Adrenal gland (tissue), 12 donors: ENCODE measurements around the gene REEP1. TPM values are rescaled to one million over a fixed set of nuclear protein-coding genes. Genes with fewer than 3 reads are reported as not detected.
"Not testable (repeated sequence)": the region's sequence is repeated elsewhere in the genome, so short reads cannot be mapped to it uniquely, and the experiment has no call there.

Source experiments
- DNase-seq, 7 donors: peaks; one replicate each; pipeline ENCODE4 v3.0.0-alpha.2; 2019 to 2020
- H3K27ac ChIP-seq, 5 donors: fragments of 200-600 bp; sonication (generic) in 4 of 5; 1 replicate in 3 of 5; 2 replicates in 2 of 5; pipeline versions ENCODE4 v1.5.1 to v1.8.0; 2016 to 2020; ENCODE audit warnings: mild to moderate bottlenecking in 1 of 5
- H3K27me3 ChIP-seq: fragments of 200-600 bp; 2 replicates; pipeline ENCODE4 v1.8.0; 2021
- H3K36me3 ChIP-seq, 2 donors: fragments of 200-600 bp; replicated peaks in 1 of 2; 1 replicate in 1 of 2; 2 replicates in 1 of 2; pipeline versions ENCODE4 v1.5.1 to v1.8.0; 2018 to 2022
- H3K4me1 ChIP-seq, 2 donors: fragments of 200-600 bp; replicated peaks in 1 of 2; 1 replicate in 1 of 2; 2 replicates in 1 of 2; pipeline versions ENCODE4 v1.5.1 to v1.8.0; 2018 to 2021
- H3K4me3 ChIP-seq, 4 donors: fragments of 200-600 bp; sonication (generic) in 3 of 4; one replicate each; pipeline ENCODE4 v1.5.1; 2016 to 2018
- H3K9me3 ChIP-seq, 3 donors: fragments of 200-600 bp; sonication (generic) in 1 of 3; replicated peaks in 1 of 3; 1 replicate in 2 of 3; 2 replicates in 1 of 3; pipeline versions ENCODE4 v1.5.1 to v1.8.0; 2016 to 2021
- POLR2A ChIP-seq, 2 donors: fragments of 450-650 bp; IDR thresholded peaks; one replicate each; pipeline ENCODE4 v1.6.1; 2017; ENCODE audit warnings: antibody characterized with exemption in 2 of 2, mild to moderate bottlenecking in 2 of 2, moderate library complexity in 1 of 2
- WGBS, 4 donors: extraction: QIAGEN DNeasy Blood & Tissue Kit in 2 of 4; methylation state at CpG; one replicate each; pipeline versions ENCODE4 v1.1.5 to v1.1.7; 2013 to 2017; 5-methylcytosine and 5-hydroxymethylcytosine counted together
- intact Hi-C, 2 donors: fragments of 100-400 bp; cut with DNase I; formaldehyde crosslinking; loops; one replicate each; pipeline versions ENCODE4 v1.14.1 to v1.15.0; 2022 to 2023
- polyA plus RNA-seq, 3 donors: library from polyadenylated mRNA; stranded (reverse); fragments of 200-250 nt in 2 of 3; fragments of 350-450 nt in 1 of 3; fragmentation: Illumina TruSeq in 1 of 3; extraction: RNeasy Lipid Tissue Mini Kit (QIAGEN cat#74804) in 1 of 3; gene quantifications; one replicate each; pipeline ENCODE4 v1.2.3, GENCODE V29; 2013 to 2014
- total RNA-seq, 9 donors: library from RNA; depleted of rRNA in 4 of 9; stranded (reverse); fragments of >200 nt in 4 of 9; fragments of 120-200 nt in 1 of 9; fragmentation: NEBNext Ultra II Directional in 1 of 9; extraction: Animal tissue kit (Norgen Biotek cat#: 25700) in 1 of 9; gene quantifications; one replicate each; pipeline versions ENCODE4 v1.1.0 to v1.2.4, GENCODE V29; 2013 to 2023
- TF ChIP-seq, protein P1 (sequence below), 6 experiments: fragments of 450-650 bp in 4 of 6; fragments of 200-600 bp in 2 of 6; sonication (generic) in 1 of 6; IDR thresholded peaks; 1 replicate in 5 of 6; 2 replicates in 1 of 6; pipeline versions ENCODE4 v1.5.1 to v1.8.0; 2016 to 2021; ENCODE audit warnings: antibody characterized with exemption in 6 of 6, mild to moderate bottlenecking in 2 of 6, moderate library complexity in 1 of 6
- donor health status: healthy with polysubstance abuse.
- donor health status: Bipolar disorder and iron deficiency.
- donor health status: DM: yes; HTN: yes; CAD: no.
- donor health status: DM: no; HTN: no; CAD: no.
- donor health status: DM: no; HTN: no; CAD: no.
- donor health status: DM: yes; HTN: yes; CAD: no.

The REEP1 gene
- total and polyA plus RNA-seq, 12 donors, result 0.36 to 9.3 (median 3.1) TPM

DNA sequence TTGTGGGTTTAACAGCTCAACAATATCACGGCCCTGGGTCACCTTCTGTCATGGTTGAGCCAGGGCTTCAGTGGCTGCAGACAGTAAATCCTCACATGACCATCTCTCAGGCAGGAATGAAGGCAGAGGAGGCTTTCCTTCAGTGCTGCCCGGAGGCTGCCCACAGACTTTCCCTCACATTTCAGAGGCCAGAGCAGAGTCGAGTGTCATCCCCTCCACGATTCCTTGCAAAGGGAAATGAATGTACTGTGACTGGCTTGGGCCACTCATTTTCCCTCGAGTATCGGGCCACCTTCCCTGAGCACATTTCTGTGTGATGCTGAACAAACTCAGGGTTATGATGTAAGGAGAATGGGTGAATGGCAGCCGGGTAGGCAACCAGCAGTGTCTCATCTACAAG, 10.0 kb upstream of the REEP1 start:
- no peak for TF ChIP-seq POLR2A (IDR thresholded peaks at IDR 0.05)
- TF ChIP-seq, protein P1, sequence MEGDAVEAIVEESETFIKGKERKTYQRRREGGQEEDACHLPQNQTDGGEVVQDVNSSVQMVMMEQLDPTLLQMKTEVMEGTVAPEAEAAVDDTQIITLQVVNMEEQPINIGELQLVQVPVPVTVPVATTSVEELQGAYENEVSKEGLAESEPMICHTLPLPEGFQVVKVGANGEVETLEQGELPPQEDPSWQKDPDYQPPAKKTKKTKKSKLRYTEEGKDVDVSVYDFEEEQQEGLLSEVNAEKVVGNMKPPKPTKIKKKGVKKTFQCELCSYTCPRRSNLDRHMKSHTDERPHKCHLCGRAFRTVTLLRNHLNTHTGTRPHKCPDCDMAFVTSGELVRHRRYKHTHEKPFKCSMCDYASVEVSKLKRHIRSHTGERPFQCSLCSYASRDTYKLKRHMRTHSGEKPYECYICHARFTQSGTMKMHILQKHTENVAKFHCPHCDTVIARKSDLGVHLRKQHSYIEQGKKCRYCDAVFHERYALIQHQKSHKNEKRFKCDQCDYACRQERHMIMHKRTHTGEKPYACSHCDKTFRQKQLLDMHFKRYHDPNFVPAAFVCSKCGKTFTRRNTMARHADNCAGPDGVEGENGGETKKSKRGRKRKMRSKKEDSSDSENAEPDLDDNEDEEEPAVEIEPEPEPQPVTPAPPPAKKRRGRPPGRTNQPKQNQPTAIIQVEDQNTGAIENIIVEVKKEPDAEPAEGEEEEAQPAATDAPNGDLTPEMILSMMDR (IDR thresholded peaks at IDR 0.05), result no peak
- whole genome bisulfite sequencing, 4 donors, result 73 to 80% (median 77%) methylated on average over 7 of the region's 7 CpGs
- no peak overlapping the region for H3K27ac ChIP-seq
- no peaks in the 10 kb centered on the region for H3K4me1 ChIP-seq
- intact Hi-C loops, result no loop called here
- no peaks in the 10 kb centered on the region for H3K9me3 ChIP-seq
- H3K27me3 ChIP-seq, result no peaks in the 10 kb centered on the region
- DNase-seq, result peak in 1 of 7 donors; percentile 21
- no peak overlapping the region for H3K4me3 ChIP-seq
- no peaks in the 10 kb centered on the region for H3K36me3 ChIP-seq

- H3K4me3 ChIP-seq, H3K9me3 ChIP-seq, H3K27ac ChIP-seq, H3K36me3 ChIP-seq, intact Hi-C loops, H3K4me1 ChIP-seq, H3K27me3 ChIP-seq: not testable (repeated sequence)
- peak in 1 of 7 donors; percentile 15 for DNase-seq
- WGBS, 4 donors, result 63 to 76% (median 72%) methylated on average over 5 to 6 of the region's 6 CpGs
These were observed 8.5 kb upstream of the REEP1 start for GRCh38 chr2:86345783-86346370.

GRCh38 chr2:86344404-86344803, 7.0 kb upstream of the REEP1 start:
- peak in 1 of 7 donors; percentile 2 for DNase-seq
- WGBS, 4 donors, result 66 to 89% (median 84%) methylated on average over 2 of the region's 2 CpGs
- H3K27me3 ChIP-seq, result no peaks in the 10 kb centered on the region
- H3K27ac ChIP-seq, result no peak overlapping the region
- H3K4me1 ChIP-seq, result no peaks in the 10 kb centered on the region
- no peaks in the 10 kb centered on the region for H3K9me3 ChIP-seq
- TF ChIP-seq POLR2A (IDR thresholded peaks at IDR 0.05), result no peak
- TF ChIP-seq, protein P1 (IDR thresholded peaks at IDR 0.05), result no peak
- intact Hi-C loops, result no loop called here
- H3K36me3 ChIP-seq, result no peaks in the 10 kb centered on the region
- H3K4me3 ChIP-seq, result no peak overlapping the region

DNA sequence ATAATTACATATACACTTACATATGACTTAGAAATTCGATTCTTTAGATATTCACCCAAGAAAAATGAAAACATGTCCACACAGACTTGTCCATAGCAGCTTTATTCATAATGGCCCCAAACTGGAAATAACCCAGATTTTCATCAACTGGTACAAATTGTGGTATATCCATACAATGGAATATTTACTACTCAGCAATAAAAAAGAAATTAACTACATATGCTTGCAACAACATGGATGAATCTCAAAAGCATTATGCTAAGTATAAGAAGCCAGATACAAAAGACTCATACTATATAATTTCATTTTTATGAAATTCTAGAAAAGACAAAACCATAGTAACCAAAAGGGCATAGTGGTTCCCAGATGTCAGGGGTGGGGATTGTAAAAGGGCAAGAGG, 5.1 kb upstream of the REEP1 start:
- no peak for DNase-seq
- no peaks in the 10 kb centered on the region for H3K36me3 ChIP-seq
- H3K4me1 ChIP-seq, result peaks cover 0 to 5% of the 10 kb centered on the region in 2 donors
- no peak overlapping the region for H3K4me3 ChIP-seq
- WGBS, 4 donors, result 68 to 88% (median 74%) methylated on average over 1 of the region's 1 CpG
- no peak overlapping the region for H3K27ac ChIP-seq
- intact Hi-C loops, result no loop called here
- no peak for TF ChIP-seq POLR2A (IDR thresholded peaks at IDR 0.05)
- TF ChIP-seq, protein P1 (IDR thresholded peaks at IDR 0.05), result no peak
- H3K9me3 ChIP-seq, result no peaks in the 10 kb centered on the region
- no peaks in the 10 kb centered on the region for H3K27me3 ChIP-seq

DNA sequence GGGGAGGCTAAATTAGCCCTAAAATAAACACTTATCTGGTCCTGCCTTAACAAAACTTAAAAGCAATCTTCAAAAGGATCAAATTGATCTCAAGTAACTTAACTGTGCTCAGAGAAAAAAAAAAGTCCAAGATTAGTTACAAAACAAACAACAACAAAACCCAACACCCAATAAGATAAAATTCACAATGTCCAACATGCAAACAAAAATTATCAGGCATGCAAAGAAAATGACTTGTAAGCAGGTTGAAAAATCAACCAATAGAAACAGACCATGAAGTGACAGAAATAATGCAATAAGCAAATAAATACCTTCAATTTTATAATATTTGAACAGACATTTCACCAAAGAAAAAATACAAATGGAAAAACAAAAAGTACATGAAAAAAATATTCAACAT, 4.0 kb upstream of the REEP1 start:
- intact Hi-C loops, result no loop called here
- Histone ChIP-seq H3K4me1 (peaks cover 0 to 5% of the 10 kb centered on the region in 2 donors), H3K4me3 (no peak overlapping the region), H3K9me3 (no peaks in the 10 kb centered on the region), H3K36me3 (no peaks in the 10 kb centered on the region), H3K27me3 (no peaks in the 10 kb centered on the region), H3K27ac (no peak overlapping the region)
- no peak for DNase-seq
- TF ChIP-seq, protein P1 (IDR thresholded peaks at IDR 0.05), result no peak
- no peak for TF ChIP-seq POLR2A (IDR thresholded peaks at IDR 0.05)
